Epithelial cell of proximal tubule (primary cell): ENCODE data around the gene SPRN. TPM values are rescaled to one million over a fixed set of nuclear protein-coding genes. Genes with fewer than 3 reads are reported as not detected.

Experiments used
- DNase-seq: peaks from one replicate; pipeline ENCODE4 v3.0.0-alpha.2; 2011; ENCODE audit warnings: low read depth
- H3K4me3 ChIP-seq: 2 replicates; pipeline ENCODE4 v1.5.1; 2011; ENCODE audit warnings: low read depth, mild to moderate bottlenecking, low read length
- total RNA-seq: library from RNA; depleted of rRNA; stranded (reverse); fragments of >200 nt; gene quantifications from 2 replicates; pipeline ENCODE4 v1.2.3, GENCODE V29; 2015
- TF ChIP-seq, protein P1 (sequence below): conservative IDR thresholded peaks from 2 replicates; pipeline ENCODE4 v1.5.1; 2012; ENCODE audit warnings: low read depth, mild to moderate bottlenecking, low read length

SPRN gene
- total RNA-seq, 1 donor from 2014 or later = 0.12 TPM

DNA sequence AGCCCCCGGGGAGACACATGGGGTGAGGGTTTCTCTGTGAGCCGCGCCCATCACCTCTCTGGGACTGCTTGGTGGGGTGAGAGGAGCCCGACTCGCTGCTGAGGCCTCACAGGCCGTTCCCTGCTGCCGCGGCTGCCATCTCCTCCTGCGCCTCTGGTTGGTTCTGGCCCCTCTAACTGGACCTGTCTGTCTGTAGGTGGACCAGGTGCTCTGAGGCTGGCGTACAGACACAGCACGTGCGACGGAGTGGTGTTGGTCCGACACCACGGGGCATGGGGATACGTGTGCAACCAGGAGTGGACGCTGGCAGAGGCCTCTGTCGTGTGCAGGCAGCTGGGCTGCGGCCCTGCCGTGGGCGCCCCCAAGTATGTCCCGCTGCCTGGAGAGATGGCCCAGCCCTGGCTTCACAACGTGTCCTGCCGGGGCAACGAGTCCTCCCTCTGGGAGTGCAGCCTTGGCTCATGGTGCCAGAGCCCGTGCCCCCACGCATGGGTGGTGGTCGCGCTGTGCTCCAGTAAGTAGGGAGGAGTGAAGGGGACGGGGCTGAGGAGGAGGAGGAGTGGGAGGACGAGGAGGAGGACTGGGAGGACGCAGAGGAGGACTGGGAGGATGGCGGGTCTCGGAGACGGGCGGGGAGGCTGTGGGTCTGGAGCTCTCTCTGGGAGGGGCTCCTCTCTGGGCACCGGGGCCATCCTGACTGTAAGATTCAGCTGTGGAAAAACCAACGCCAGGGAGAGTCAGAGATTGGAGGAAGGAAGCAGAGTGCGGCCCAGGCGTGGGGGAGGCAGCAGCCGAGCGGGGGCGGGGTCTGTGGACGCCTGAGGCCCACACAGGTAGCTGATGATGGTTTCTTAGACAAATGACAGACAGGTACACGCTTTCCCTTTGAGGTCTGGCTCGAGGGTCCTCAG lies 31.9 kb upstream of the SPRN start:
- TF ChIP-seq, protein P1, sequence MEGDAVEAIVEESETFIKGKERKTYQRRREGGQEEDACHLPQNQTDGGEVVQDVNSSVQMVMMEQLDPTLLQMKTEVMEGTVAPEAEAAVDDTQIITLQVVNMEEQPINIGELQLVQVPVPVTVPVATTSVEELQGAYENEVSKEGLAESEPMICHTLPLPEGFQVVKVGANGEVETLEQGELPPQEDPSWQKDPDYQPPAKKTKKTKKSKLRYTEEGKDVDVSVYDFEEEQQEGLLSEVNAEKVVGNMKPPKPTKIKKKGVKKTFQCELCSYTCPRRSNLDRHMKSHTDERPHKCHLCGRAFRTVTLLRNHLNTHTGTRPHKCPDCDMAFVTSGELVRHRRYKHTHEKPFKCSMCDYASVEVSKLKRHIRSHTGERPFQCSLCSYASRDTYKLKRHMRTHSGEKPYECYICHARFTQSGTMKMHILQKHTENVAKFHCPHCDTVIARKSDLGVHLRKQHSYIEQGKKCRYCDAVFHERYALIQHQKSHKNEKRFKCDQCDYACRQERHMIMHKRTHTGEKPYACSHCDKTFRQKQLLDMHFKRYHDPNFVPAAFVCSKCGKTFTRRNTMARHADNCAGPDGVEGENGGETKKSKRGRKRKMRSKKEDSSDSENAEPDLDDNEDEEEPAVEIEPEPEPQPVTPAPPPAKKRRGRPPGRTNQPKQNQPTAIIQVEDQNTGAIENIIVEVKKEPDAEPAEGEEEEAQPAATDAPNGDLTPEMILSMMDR = no peak
- no peak overlapping the region for H3K4me3 ChIP-seq
- DNase-seq = no peak

DNA sequence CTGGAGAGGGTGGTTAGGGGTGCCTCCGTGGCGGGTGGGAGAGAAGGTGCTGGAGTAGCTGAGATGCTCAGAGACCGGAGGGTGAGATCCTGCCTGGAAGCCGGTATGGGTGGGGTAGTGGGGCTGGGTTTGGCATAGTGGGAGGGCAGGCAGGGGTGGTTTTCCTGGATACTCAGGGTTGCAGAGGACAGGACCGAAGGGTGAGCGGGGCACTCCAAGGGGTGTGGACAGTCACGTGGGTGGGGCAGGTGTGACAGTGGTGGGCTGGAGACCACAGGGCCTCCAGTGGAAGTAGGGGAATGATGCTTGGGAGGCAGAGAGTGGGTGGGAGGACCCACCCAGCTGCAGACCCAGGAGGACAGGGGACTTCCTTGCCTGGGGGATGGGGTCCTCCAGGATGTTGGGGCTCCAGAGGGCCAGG lies 31.2 kb upstream of the SPRN start:
- TF ChIP-seq, protein P1 = no peak
- no peak overlapping the region for H3K4me3 ChIP-seq
- no peak for DNase-seq

DNA sequence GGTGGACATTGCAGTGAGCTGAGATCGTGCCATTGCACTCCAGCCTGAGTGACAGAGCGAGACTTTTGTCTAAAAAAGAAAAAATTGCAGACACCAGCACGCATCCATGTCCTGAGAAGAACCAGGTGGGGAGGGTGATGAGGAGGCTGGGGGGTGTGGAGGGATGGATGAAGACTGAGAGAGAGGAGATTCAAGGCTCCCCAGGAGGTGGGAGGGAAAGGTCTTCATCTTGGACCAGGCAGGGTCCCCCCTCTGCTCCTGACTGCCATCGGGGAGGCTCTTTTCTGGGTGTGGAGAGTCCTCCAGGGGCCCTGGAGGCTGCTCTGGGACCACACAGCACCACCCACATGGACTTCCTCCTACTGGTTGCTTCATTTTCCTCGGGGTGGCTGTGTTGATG lies 30.8 kb upstream of the SPRN start:
- no peak overlapping the region for H3K4me3 ChIP-seq
- TF ChIP-seq, protein P1 = no peak
- no peak for DNase-seq

DNA sequence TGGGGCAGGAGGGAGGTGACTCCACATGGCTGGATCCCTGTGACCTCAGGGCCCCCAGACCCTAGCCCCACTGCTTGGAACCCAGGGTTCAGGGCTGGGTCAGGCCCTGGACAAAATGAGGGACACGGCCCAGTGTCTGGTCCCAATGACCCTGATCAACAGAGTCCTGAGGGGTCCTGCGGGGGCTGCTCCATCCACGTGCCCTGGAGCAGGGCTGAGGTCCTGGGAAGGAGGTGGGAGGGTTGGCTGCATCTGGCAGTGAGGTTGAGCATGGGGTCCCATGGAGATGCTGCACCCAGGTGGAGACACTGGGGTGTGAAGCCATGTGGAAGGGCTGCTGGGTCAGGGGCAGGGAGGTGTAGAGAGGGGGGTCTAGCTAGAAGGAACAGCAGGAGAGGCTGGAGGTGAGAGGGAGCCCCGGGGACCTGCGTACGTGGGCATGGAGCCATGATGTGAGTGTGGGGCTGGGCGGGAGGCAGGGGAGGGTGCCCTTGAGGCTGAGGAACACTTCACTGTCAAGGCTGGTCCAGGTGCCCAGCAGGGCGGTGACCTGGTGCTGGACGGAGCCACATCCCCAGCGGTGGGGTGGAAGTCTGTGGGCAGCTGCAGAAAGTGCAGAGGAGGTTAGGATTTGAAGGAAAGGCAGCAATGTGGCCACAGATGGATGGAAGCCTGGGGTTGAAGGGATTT lies 29.9 kb upstream of the SPRN start:
- TF ChIP-seq, protein P1 = no peak
- no peak for DNase-seq
- H3K4me3 ChIP-seq = no peak overlapping the region

DNA sequence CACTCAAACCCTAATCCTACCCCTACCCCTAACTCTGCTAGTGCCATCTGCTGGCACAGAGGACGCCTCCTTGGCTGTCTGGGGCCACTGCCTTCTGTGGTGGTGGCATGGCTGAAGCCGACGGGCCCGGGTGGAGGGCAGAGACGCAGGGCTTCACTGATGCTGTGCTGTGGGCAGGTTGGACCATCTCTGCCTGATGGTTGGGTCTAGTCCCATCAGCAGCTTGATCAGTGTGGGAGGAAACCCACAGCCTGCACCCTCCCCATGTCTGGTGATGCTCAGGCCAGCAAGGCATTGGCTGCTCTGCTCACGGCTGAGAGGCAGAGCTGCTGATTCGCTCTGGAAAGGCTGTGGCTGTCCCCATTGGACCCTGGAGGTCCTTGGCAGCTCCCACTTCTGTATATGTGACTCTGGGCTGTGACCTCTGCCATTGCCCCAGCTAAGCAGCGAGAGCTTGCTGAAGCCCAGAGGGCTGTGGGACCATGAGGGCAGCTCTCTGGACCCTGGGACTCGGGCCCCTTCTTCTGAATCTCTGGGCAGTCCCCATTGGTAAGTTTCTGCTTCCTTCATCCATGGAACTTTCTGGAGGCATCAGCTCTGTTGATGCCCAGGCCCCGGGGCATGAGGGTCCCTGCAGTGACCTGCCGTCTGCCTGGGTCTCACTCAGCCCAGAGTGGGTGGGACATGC lies 29.2 kb upstream of the SPRN start, which contains the start of gene SCART1:
Gene SCART1, plus strand, starts transcription at position 430 of the 688 bp plus-strand sequence. Its CDS starts 53 bp downstream, at position 483.
- no peak for DNase-seq
- TF ChIP-seq, protein P1 = no peak
- no peak within 1 kb of the TSS for H3K4me3 ChIP-seq

DNA sequence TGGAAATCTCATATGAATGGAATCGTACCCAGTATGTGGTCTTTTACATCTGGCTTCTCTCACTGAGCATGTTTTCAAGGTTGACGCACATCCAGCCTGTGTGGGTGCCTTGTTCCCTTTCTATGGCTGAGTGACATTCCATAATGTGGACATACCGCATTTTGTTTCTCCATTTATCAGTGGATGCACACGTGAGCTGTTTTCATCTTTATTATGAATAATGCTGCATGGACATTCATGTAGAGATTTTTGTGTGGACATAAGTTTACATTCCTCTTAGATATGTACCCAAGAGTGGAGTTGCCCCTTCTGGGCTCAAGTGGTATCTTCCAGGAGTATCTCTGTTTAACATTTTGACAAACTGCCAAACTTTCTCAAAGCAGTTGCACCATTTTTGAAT lies 28.0 kb upstream of the SPRN start:
- DNase-seq = no peak
- no peak overlapping the region for H3K4me3 ChIP-seq
- TF ChIP-seq, protein P1 = no peak
